Gastrocnemius medialis (tissue), 4 donors: ENCODE data around the gene DTNB.

ENCODE experiments used
- CTCF ChIP-seq, 5 experiments: fragments of 450-650 bp in 3 of 5; fragments of 200-600 bp in 2 of 5; sonication (generic) in 2 of 5; IDR thresholded peaks in 4 of 5; conservative IDR thresholded peaks in 1 of 5; 1 replicate in 4 of 5; 2 replicates in 1 of 5; pipeline ENCODE4 v1.5.1; 2016 to 2019; ENCODE audit warnings: antibody characterized with exemption in 5 of 5, mild to moderate bottlenecking in 3 of 5, moderate library complexity in 3 of 5
- POLR2A ChIP-seq, 2 donors: fragments of 450-650 bp; IDR thresholded peaks; one replicate each; pipeline ENCODE4 v1.6.1; 2017; ENCODE audit warnings: antibody characterized with exemption in 2 of 2, mild to moderate bottlenecking in 2 of 2, moderate library complexity in 2 of 2

GRCh38 chr2:25685741-25686140, 12.4 kb upstream of the DTNB start:
- TF ChIP-seq CTCF (IDR thresholded peaks at IDR 0.05 in 4 of 5, conservative IDR thresholded peaks at IDR 0.05 in 1 of 5) (no peak), POLR2A (IDR thresholded peaks at IDR 0.05) (no peak)
